Left lung (tissue), 10 donors: ENCODE data around the gene HERC3. TPM values are rescaled to one million over a fixed set of nuclear protein-coding genes. Genes with fewer than 3 reads are reported as not detected.
A peak's percentile ranks its signal among the peaks of the same experiment; 100 is the strongest.

Experiments
- ATAC-seq: fragments of 200-7000 bp; cut with Tn5 transposase; one replicate; pipeline ENCODE4 v1.9.1; 2020; ENCODE audit warnings: moderate library complexity
- DNase-seq, 4 donors: peaks; one replicate each; pipeline ENCODE4 v3.0.0-alpha.2; 2013 to 2020
- H3K27ac ChIP-seq, 2 donors: fragments of 200-600 bp; sonication (generic) in 1 of 2; one replicate each; pipeline versions ENCODE4 v1.5.0 to v1.8.0; 2020 to 2021
- H3K27me3 ChIP-seq, 2 donors: fragments of 200-600 bp; sonication (generic) in 1 of 2; one replicate each; pipeline versions ENCODE4 v1.5.0 to v1.8.0; 2020 to 2021
- H3K36me3 ChIP-seq, 2 donors: fragments of 200-600 bp; sonication (generic) in 1 of 2; one replicate each; pipeline versions ENCODE4 v1.5.0 to v1.8.0; 2020 to 2021
- H3K4me1 ChIP-seq, 2 donors: fragments of 200-600 bp; one replicate each; pipeline ENCODE4 v1.8.0; 2021
- H3K4me3 ChIP-seq, 2 donors: fragments of 200-600 bp; sonication (generic) in 1 of 2; one replicate each; pipeline versions ENCODE4 v1.5.0 to v1.8.0; 2020 to 2021; ENCODE audit warnings: mild to moderate bottlenecking in 1 of 2
- H3K9me3 ChIP-seq, 2 donors: fragments of 200-600 bp; sonication (generic) in 1 of 2; one replicate each; pipeline versions ENCODE4 v1.5.0 to v1.8.0; 2020 to 2021
- CTCF ChIP-seq, 2 donors: fragments of 200-600 bp; sonication (generic) in 1 of 2; IDR thresholded peaks; one replicate each; pipeline versions ENCODE4 v1.5.0 to v1.8.0; 2021; ENCODE audit warnings: antibody characterized with exemption in 2 of 2
- intact Hi-C, 2 donors: fragments of 100-400 bp; cut with DNase I; formaldehyde crosslinking; loops; one replicate each; pipeline versions ENCODE4 v1.11.2 to v1.14.2; 2022
- polyA plus RNA-seq, 6 donors: library from polyadenylated mRNA; unstranded; fragments of 120-200 nt; gene quantifications; one replicate each; pipeline ENCODE4 v1.2.1, GENCODE V29; 2013; ENCODE audit not compliant: insufficient read length in 6 of 6
- total RNA-seq, 2 donors: library from RNA; stranded (reverse); fragmentation: NEBNext Ultra II Directional; extraction: Animal tissue kit (Norgen Biotek cat#: 25700); gene quantifications; one replicate each; pipeline ENCODE4 v1.2.1, GENCODE V29; 2021
- donor health status: DM: no; HTN: yes; CAD: no.
- donor health status: DM: no; HTN: no; CAD: no.

The HERC3 gene
- total and polyA plus RNA-seq, 8 donors = 17.1 to 43.8 (median 22.2) TPM

- TF ChIP-seq CTCF (IDR thresholded peaks at IDR 0.05) = no peak
- Histone ChIP-seq H3K4me1 (no peaks in the 10 kb centered on the region), H3K27me3 (no peaks in the 10 kb centered on the region), H3K9me3 (no peaks in the 10 kb centered on the region), H3K27ac (no peak overlapping the region), H3K4me3 (no peak overlapping the region), H3K36me3 (no peaks in the 10 kb centered on the region)
- DNase-seq = no peak
- intact Hi-C loops = no loop called here
- no peak for ATAC-seq
Observed at GRCh38 chr4:88584471-88584900, 7.8 kb upstream of the HERC3 start.

GRCh38 chr4:88585917-88586316 lies 6.4 kb upstream of the HERC3 start:
- Histone ChIP-seq H3K9me3 (no peaks in the 10 kb centered on the region), H3K4me3 (no peak overlapping the region), H3K27me3 (no peaks in the 10 kb centered on the region), H3K36me3 (no peaks in the 10 kb centered on the region), H3K27ac (no peak overlapping the region), H3K4me1 (peaks cover 0 to under 1% of the 10 kb centered on the region in 2 donors)
- ATAC-seq (no peak), DNase-seq (no peak)
- no peak for TF ChIP-seq CTCF (IDR thresholded peaks at IDR 0.05)
- intact Hi-C loops = no loop called here

GRCh38 chr4:88587306-88587705 lies 5.0 kb upstream of the HERC3 start:
- Histone ChIP-seq H3K4me3 (no peak overlapping the region), H3K36me3 (no peaks in the 10 kb centered on the region), H3K4me1 (peaks cover 0 to 7% of the 10 kb centered on the region in 2 donors), H3K27ac (no peak overlapping the region), H3K9me3 (no peaks in the 10 kb centered on the region), H3K27me3 (no peaks in the 10 kb centered on the region)
- ATAC-seq (no peak), DNase-seq (no peak)
- intact Hi-C loops = no loop called here
- TF ChIP-seq CTCF (IDR thresholded peaks at IDR 0.05) = no peak

DNA sequence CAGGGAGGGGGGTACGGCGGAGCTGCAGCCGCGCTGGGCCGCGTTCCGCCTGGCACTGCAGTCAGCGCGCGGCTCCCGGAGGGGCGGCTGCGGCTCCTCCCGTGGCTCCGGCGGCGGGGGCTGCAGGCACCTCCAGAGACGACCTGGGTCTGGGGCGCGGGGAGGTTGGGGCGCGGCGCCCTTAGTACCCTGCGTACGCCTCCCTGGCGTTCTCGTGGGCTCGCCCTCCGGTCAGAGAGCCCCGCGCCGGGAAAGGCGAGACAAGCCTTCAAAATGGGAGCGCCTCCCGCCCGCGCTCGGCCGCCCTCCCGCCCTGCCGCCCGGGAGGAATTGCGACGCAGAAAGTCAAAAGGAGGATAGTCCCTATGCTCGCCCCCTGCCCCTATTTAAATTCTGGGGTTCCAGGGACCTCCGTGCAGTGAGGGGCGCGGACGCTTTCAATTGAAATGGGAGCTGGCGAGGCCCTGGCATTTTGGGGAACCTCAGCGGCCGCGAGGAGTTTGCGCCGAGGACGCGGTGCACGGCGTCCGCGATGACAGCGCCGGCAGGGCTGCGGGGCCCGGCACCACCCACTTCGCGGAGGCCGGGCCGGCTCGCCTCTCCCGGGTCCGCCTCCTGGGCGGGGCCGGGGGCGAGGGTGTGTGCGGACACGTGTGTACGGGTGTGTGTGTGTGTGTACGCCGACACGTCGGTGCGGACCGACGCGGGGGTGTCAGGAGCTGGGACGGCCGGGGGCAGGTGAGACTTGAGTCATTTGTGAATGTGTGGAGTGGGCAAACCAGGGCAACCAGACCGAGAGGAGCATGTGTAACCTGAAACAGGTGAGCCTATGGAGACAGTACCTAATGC lies 544 bp downstream of the HERC3 start:
- peak; percentile 95 for ATAC-seq
- intact Hi-C loops = no loop called here
- peaks cover 0 to 26% of the 10 kb centered on the region in 2 donors for H3K4me1 ChIP-seq
- H3K36me3 ChIP-seq = peaks cover 0 to 20% of the 10 kb centered on the region in 2 donors
- H3K27me3 ChIP-seq = no peaks in the 10 kb centered on the region
- TF ChIP-seq CTCF (IDR thresholded peaks at IDR 0.05) = no peak
- peak; percentile 57 to 98 (median 85) for DNase-seq
- H3K4me3 ChIP-seq = peak overlapping the region; percentile 96
- peak overlapping the region; percentile 90 to 99 for H3K27ac ChIP-seq
- H3K9me3 ChIP-seq = no peaks in the 10 kb centered on the region

DNA sequence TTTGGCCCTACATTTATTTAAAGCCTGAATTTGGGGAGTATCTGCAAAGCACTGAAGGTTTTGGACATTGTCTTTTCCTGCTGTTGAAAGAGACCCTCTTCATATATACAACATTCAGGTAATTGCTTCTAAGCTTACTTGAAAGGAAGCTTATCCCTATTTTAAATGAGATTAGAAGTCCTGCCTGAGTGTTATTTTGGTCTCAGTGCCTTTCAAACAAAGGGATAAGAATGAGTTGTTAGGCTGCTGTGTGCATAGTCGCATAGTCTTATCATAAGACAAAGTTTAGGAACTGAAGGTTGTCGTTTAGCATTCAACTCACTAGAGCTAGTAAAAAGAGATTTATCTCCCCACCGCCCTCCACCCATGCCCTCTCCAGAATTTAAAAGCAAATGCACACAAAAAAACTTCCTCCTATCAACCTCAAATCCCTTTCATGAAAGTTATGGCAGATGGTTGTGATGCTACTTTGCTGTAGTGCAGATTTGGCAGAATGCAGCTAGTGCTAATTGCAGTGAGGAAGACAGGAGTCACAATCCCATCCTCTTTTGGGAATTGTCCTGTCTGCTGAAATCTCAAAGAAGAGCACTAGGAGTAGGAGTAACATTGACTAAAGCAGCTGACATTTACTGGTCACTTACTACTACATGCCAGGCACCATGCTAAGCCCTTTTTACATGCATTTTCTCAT lies 5.8 kb downstream of the HERC3 start:
- no peak for ATAC-seq

More for the DNA sequence above, 5.8 kb downstream of the HERC3 start:
- no peak overlapping the region for H3K4me3 ChIP-seq
- H3K4me1 ChIP-seq = peaks cover 9 to 56% of the 10 kb centered on the region in 2 donors
- DNase-seq = no peak
- H3K36me3 ChIP-seq = peaks cover 0 to 26% of the 10 kb centered on the region in 2 donors
- H3K27me3 ChIP-seq = no peaks in the 10 kb centered on the region
- peak overlapping the region in 1 of 2 donors; percentile 59 for H3K27ac ChIP-seq
- no peak for TF ChIP-seq CTCF (IDR thresholded peaks at IDR 0.05)
- intact Hi-C loops = no loop called here
- H3K9me3 ChIP-seq = no peaks in the 10 kb centered on the region
